HEK293 (cell line): Measurements from ENCODE around the gene CCL14.

Source experiments
- CTCF ChIA-PET: fragments of 350-600 bp; formaldehyde crosslinking; extraction: SDS; loops from one replicate; lab custom pipeline; 2021; ENCODE audit warnings: antibody characterized with exemption; lab: Yijun Ruan, JAX
- POLR2A ChIA-PET: fragments of 300-600 bp; formaldehyde crosslinking; extraction: SDS; loops from one replicate; lab custom pipeline; 2020; ENCODE audit warnings: antibody characterized with exemption, inconsistent platforms; lab: Yijun Ruan, JAX
- H3K27ac ChIP-seq: fragments of 200-500 bp; sonication (Bioruptor generic); 2 replicates; pipeline ENCODE4 v1.5.1; 2014; ENCODE audit warnings: low read depth, low read length, control low read depth, inconsistent platforms; ENCODE audit errors: extremely low read depth
- H3K36me3 ChIP-seq, 2 experiments: fragments of 200-500 bp in 1 of 2; sonication (Bioruptor generic) in 1 of 2; 1 replicate in 1 of 2; 2 replicates in 1 of 2; pipeline ENCODE4 v1.5.1; 2014 to 2017; ENCODE audit warnings: inconsistent platforms in 2 of 2, low read length in 2 of 2; ENCODE audit not compliant: control insufficient read depth in 2 of 2, insufficient read depth in 1 of 2
- H3K4me1 ChIP-seq: fragments of 200-500 bp; sonication (Bioruptor generic); 2 replicates; pipeline ENCODE4 v1.5.1; 2014; ENCODE audit warnings: mild to moderate bottlenecking, low read length, inconsistent platforms; ENCODE audit not compliant: control insufficient read depth, insufficient read depth
- H3K4me3 ChIP-seq: 2 replicates; pipeline ENCODE4 v1.5.1; 2011; ENCODE audit warnings: low read depth, mild to moderate bottlenecking, control low read depth, low read length, moderate library complexity
- H3K9me3 ChIP-seq: fragments of 200-500 bp; sonication (Bioruptor generic); 2 replicates; pipeline ENCODE4 v1.5.1; 2014; ENCODE audit warnings: low read depth, low read length, inconsistent platforms; ENCODE audit not compliant: control insufficient read depth, insufficient read depth
- GLI4 ChIP-seq: fragments of 450-650 bp; formaldehyde crosslinking; IDR thresholded peaks from 2 replicates; pipeline ENCODE4 v1.5.1; 2016; ENCODE audit warnings: missing biosample characterization, missing genetic modification characterization
- GLIS1 ChIP-seq: fragments of 450-650 bp; formaldehyde crosslinking; IDR thresholded peaks from 2 replicates; pipeline ENCODE4 v1.5.1; 2016; ENCODE audit warnings: missing biosample characterization, missing genetic modification characterization
- HOXA7 ChIP-seq: sonication (generic); formaldehyde crosslinking; IDR thresholded peaks from 2 replicates; pipeline ENCODE4 v1.8.1; 2022; ENCODE audit warnings: missing genetic modification reagents, borderline replicate concordance
- KLF10 ChIP-seq: fragments of 450-650 bp; IDR thresholded peaks from 2 replicates; pipeline ENCODE4 v1.5.1; 2018; ENCODE audit warnings: missing biosample characterization, mild to moderate bottlenecking, missing genetic modification characterization
- REPIN1 ChIP-seq: fragments of 450-650 bp; formaldehyde crosslinking; IDR thresholded peaks from 2 replicates; pipeline ENCODE4 v1.5.1; 2017; ENCODE audit warnings: missing biosample characterization, missing genetic modification characterization, low read depth
- SETDB1 ChIP-seq: IDR thresholded peaks from one replicate; pipeline ENCODE4 v1.6.1; 2017; ENCODE audit warnings: mild to moderate bottlenecking, low read length, moderate library complexity, mixed read lengths; ENCODE audit not compliant: insufficient read length
- TSHZ1 ChIP-seq: fragments of 450-650 bp; formaldehyde crosslinking; IDR thresholded peaks from 2 replicates; pipeline ENCODE4 v1.5.1; 2016; ENCODE audit warnings: missing biosample characterization, missing genetic modification characterization, borderline replicate concordance
- ZBTB21 ChIP-seq: fragments of 450-650 bp; formaldehyde crosslinking; IDR thresholded peaks from 2 replicates; pipeline ENCODE4 v1.5.1; 2017; ENCODE audit warnings: missing biosample characterization, missing genetic modification characterization
- ZFP37 ChIP-seq: fragments of 450-650 bp; formaldehyde crosslinking; IDR thresholded peaks from 2 replicates; pipeline ENCODE4 v1.5.1; 2016; ENCODE audit warnings: missing biosample characterization, missing genetic modification characterization
- ZFP69B ChIP-seq: fragments of 450-650 bp; formaldehyde crosslinking; IDR thresholded peaks from 2 replicates; pipeline ENCODE4 v1.5.1; 2016; ENCODE audit warnings: missing biosample characterization, missing genetic modification characterization
- ZNF132 ChIP-seq: fragments of 450-650 bp; formaldehyde crosslinking; IDR thresholded peaks from 2 replicates; pipeline ENCODE4 v1.5.1; 2017; ENCODE audit warnings: missing biosample characterization, missing genetic modification characterization, borderline replicate concordance
- ZNF155 ChIP-seq: fragments of 450-650 bp; formaldehyde crosslinking; IDR thresholded peaks from 2 replicates; pipeline ENCODE4 v1.5.1; 2016; ENCODE audit warnings: missing biosample characterization, missing genetic modification characterization
- ZNF169 ChIP-seq: fragments of 450-650 bp; formaldehyde crosslinking; IDR thresholded peaks from 2 replicates; pipeline ENCODE4 v1.5.1; 2016; ENCODE audit warnings: missing biosample characterization, missing genetic modification characterization
- ZNF311 ChIP-seq: fragments of 450-650 bp; formaldehyde crosslinking; IDR thresholded peaks from 2 replicates; pipeline ENCODE4 v1.5.1; 2017; ENCODE audit warnings: missing biosample characterization, missing genetic modification characterization, borderline replicate concordance
- ZNF350 ChIP-seq: fragments of 450-650 bp; formaldehyde crosslinking; IDR thresholded peaks from 2 replicates; pipeline ENCODE4 v1.5.0; 2017; ENCODE audit warnings: missing biosample characterization, mild to moderate bottlenecking, missing genetic modification characterization
- ZNF362 ChIP-seq: fragments of 450-650 bp; formaldehyde crosslinking; IDR thresholded peaks from 2 replicates; pipeline ENCODE4 v1.5.1; 2016; ENCODE audit warnings: missing biosample characterization, missing genetic modification characterization
- ZNF394 ChIP-seq: fragments of 450-650 bp; formaldehyde crosslinking; IDR thresholded peaks from 2 replicates; pipeline ENCODE4 v1.5.1; 2016; ENCODE audit warnings: missing biosample characterization, missing genetic modification characterization, mild to moderate bottlenecking, moderate library complexity, borderline replicate concordance
- ZNF404 ChIP-seq: fragments of 450-650 bp; formaldehyde crosslinking; IDR thresholded peaks from 2 replicates; pipeline ENCODE4 v1.5.1; 2017; ENCODE audit warnings: missing biosample characterization, missing genetic modification characterization
- ZNF449 ChIP-seq: fragments of 450-650 bp; formaldehyde crosslinking; IDR thresholded peaks from 2 replicates; pipeline ENCODE4 v1.5.1; 2017; ENCODE audit warnings: missing biosample characterization, mild to moderate bottlenecking, missing genetic modification characterization, moderate library complexity
- ZNF529 ChIP-seq: fragments of 450-650 bp; formaldehyde crosslinking; IDR thresholded peaks from 2 replicates; pipeline ENCODE4 v1.5.1; 2017; ENCODE audit warnings: missing genetic modification characterization, missing biosample characterization; ENCODE audit not compliant: insufficient replicate concordance
- ZNF549 ChIP-seq: fragments of 450-650 bp; IDR thresholded peaks from 2 replicates; pipeline ENCODE4 v1.5.1; 2018; ENCODE audit warnings: missing biosample characterization, missing genetic modification characterization, mild to moderate bottlenecking, inconsistent platforms, moderate library complexity
- ZNF560 ChIP-seq: fragments of 450-650 bp; formaldehyde crosslinking; IDR thresholded peaks from 2 replicates; pipeline ENCODE4 v1.5.1; 2017; ENCODE audit warnings: missing biosample characterization, missing genetic modification characterization, borderline replicate concordance
- ZNF571 ChIP-seq: fragments of 450-650 bp; formaldehyde crosslinking; IDR thresholded peaks from 2 replicates; pipeline ENCODE4 v1.5.0; 2017; ENCODE audit warnings: missing biosample characterization, missing genetic modification characterization
- ZNF580 ChIP-seq: fragments of 450-650 bp; formaldehyde crosslinking; IDR thresholded peaks from 2 replicates; pipeline ENCODE4 v1.5.1; 2016; ENCODE audit warnings: missing biosample characterization, missing genetic modification characterization
- ZNF701 ChIP-seq: fragments of 450-650 bp; formaldehyde crosslinking; IDR thresholded peaks from 2 replicates; pipeline ENCODE4 v1.5.1; 2016; ENCODE audit warnings: missing biosample characterization, missing genetic modification characterization
- ZSCAN18 ChIP-seq: fragments of 450-650 bp; formaldehyde crosslinking; IDR thresholded peaks from 2 replicates; pipeline ENCODE4 v1.5.1; 2016; ENCODE audit warnings: missing biosample characterization, missing genetic modification characterization

Gene CCL14

GRCh38 chr17:36011201-36011600 lies 24.7 kb upstream of the CCL14 start (continued):
- TF ChIP-seq ZNF132 (tag by site-specific recombination): no peak
- TF ChIP-seq ZNF701 (tag by site-specific recombination): no peak
- no peak for TF ChIP-seq ZNF560 (tag by site-specific recombination)

GRCh38 chr17:36008998-36009665 lies 22.6 kb upstream of the CCL14 start:
- ChIA-PET POLR2A (no interaction called here), CTCF (interaction anchor here (0.6 to 2.2 kb wide), 12 partner anchors 10 to 249 kb away, joined by 3 to 9 read pairs (median 3); no protein-coding TSS in a partner anchor)
- TF ChIP-seq GLIS1 (tag by site-specific recombination) (no peak), ZFP37 (no peak), ZNF571 (tag by site-specific recombination) (no peak), ZNF155 (tag by site-specific recombination) (no peak), GLI4 (no peak), HOXA7 (CRISPR knock-in tag) (no peak), ZNF169 (tag by site-specific recombination) (no peak), ZBTB21 (tag by site-specific recombination) (no peak), SETDB1 (no peak), ZNF529 (tag by site-specific recombination) (no peak), REPIN1 (no peak), ZNF394 (tag by site-specific recombination) (no peak), ZNF549 (tag by site-specific recombination) (no peak), ZNF404 (tag by site-specific recombination) (no peak), ZFP69B (tag by site-specific recombination) (no peak), ZNF362 (tag by site-specific recombination) (no peak), ZNF449 (tag by site-specific recombination) (no peak), KLF10 (tag by site-specific recombination) (no peak)
- no peak overlapping the region for H3K27ac ChIP-seq
- H3K36me3 ChIP-seq: no peaks in the 10 kb centered on the region
- no peak overlapping the region for H3K4me3 ChIP-seq
- no peaks in the 10 kb centered on the region for H3K9me3 ChIP-seq
- H3K4me1 ChIP-seq: no peaks in the 10 kb centered on the region

GRCh38 chr17:36004594-36005108 lies 18.1 kb upstream of the CCL14 start:
- Histone ChIP-seq H3K36me3 (no peaks in the 10 kb centered on the region), H3K9me3 (no peaks in the 10 kb centered on the region), H3K27ac (no peak overlapping the region), H3K4me1 (0 out of 2 replicates have a peak, but pooled peaks cover 4% of the 10 kb centered on the region), H3K4me3 (no peak overlapping the region)
- ChIA-PET CTCF (interaction anchor here (0.7 to 3.9 kb wide), 7 partner anchors 13 to 148 kb away, joined by 3 to 26 read pairs (median 6); partner anchors contain the start of gene CCL23), POLR2A (no interaction called here)
- no peak for TF ChIP-seq ZNF560 (tag by site-specific recombination)
- TF ChIP-seq ZNF580 (tag by site-specific recombination): no peak
- TF ChIP-seq ZNF350 (tag by site-specific recombination): no peak
- no peak for TF ChIP-seq ZSCAN18 (tag by site-specific recombination)
- no peak for TF ChIP-seq GLIS1 (tag by site-specific recombination)
- TF ChIP-seq ZNF311 (tag by site-specific recombination): no peak
- no peak for TF ChIP-seq TSHZ1
